Endodermal cell (in vitro differentiated cells): ENCODE results near the gene CCDC34. TPM values are rescaled to one million over a fixed set of nuclear protein-coding genes. Genes with fewer than 3 reads are reported as not detected.

Experiments used
- DNase-seq: peaks from one replicate; pipeline ENCODE4 v3.0.0-alpha.2; 2017
- H3K27ac ChIP-seq: 2 replicates; pipeline ENCODE4 v1.5.1; 2013; ENCODE audit warnings: mild to moderate bottlenecking, low read depth, low read length, moderate library complexity
- H3K27me3 ChIP-seq: 2 replicates; pipeline ENCODE4 v1.6.1; 2013; ENCODE audit warnings: mild to moderate bottlenecking, low read length, moderate library complexity; ENCODE audit not compliant: insufficient read depth, control insufficient read depth, poor library complexity, severe bottlenecking
- H3K36me3 ChIP-seq: 2 replicates; pipeline ENCODE4 v1.7.0; 2013; ENCODE audit warnings: mild to moderate bottlenecking, low read length, moderate library complexity; ENCODE audit not compliant: control insufficient read depth, insufficient read depth
- H3K4me1 ChIP-seq: one replicate; pipeline ENCODE4 v1.7.0; 2013; ENCODE audit warnings: low read length; ENCODE audit not compliant: control insufficient read depth, insufficient read depth
- H3K4me3 ChIP-seq: 2 replicates; pipeline ENCODE4 v1.5.1; 2013; ENCODE audit warnings: mild to moderate bottlenecking, low read length, moderate library complexity
- H3K9ac ChIP-seq: 2 replicates; pipeline ENCODE4 v1.6.1; 2013; ENCODE audit warnings: mild to moderate bottlenecking, low read length, moderate library complexity; ENCODE audit not compliant: poor library complexity, severe bottlenecking; ENCODE audit errors: extremely low read depth
- H3K9me3 ChIP-seq: 2 replicates; pipeline ENCODE4 v1.6.1; 2013; ENCODE audit warnings: mild to moderate bottlenecking, low read length, moderate library complexity; ENCODE audit not compliant: control insufficient read depth
- H3K27ac Mint-ChIP-seq: 2 replicates; pipeline ENCODE4 v1.8.0; 2020; ENCODE audit warnings: mixed read lengths
- H3K27me3 Mint-ChIP-seq: 2 replicates; pipeline ENCODE4 v1.8.0; 2021; ENCODE audit warnings: mild to moderate bottlenecking, mixed read lengths; ENCODE audit not compliant: insufficient read depth
- H3K36me3 Mint-ChIP-seq: 2 replicates; pipeline ENCODE4 v1.8.0; 2020; ENCODE audit warnings: low read depth, mixed read lengths
- H3K4me1 Mint-ChIP-seq: 2 replicates; pipeline ENCODE4 v1.8.0; 2020; ENCODE audit warnings: mixed read lengths
- H3K4me3 Mint-ChIP-seq: 2 replicates; pipeline ENCODE4 v1.8.0; 2020; ENCODE audit warnings: mild to moderate bottlenecking, moderate library complexity, mixed read lengths
- H3K9me3 Mint-ChIP-seq: 2 replicates; pipeline ENCODE4 v1.8.0; 2020; ENCODE audit warnings: mild to moderate bottlenecking, mixed read lengths
- CTCF ChIP-seq: fragments of 200-600 bp; sonication (generic); conservative IDR thresholded peaks from 2 replicates; pipeline ENCODE4 v1.5.0; 2021; ENCODE audit warnings: antibody characterized with exemption, mild to moderate bottlenecking
- WGBS, 2 experiments: methylation state at CpG; one replicate each; pipeline versions ENCODE4 v1.1.5 to v1.1.7; 2013; ENCODE audit warnings: missing lambda C conversion rate in 2 of 2, mixed read lengths in 1 of 2; ENCODE audit not compliant: insufficient coverage in 1 of 2, insufficient read length in 1 of 2; 5-methylcytosine and 5-hydroxymethylcytosine counted together
- total RNA-seq, 2 donors: library from RNA; stranded (reverse); fragmentation: NEBNext Ultra II Directional in 1 of 2; extraction: Animal tissue kit (Norgen Biotek cat#: 25700) in 1 of 2; gene quantifications; 2 replicates in 1 of 2; 3 replicates in 1 of 2; pipeline ENCODE4 v1.2.1, GENCODE V29; 2021

CCDC34 gene
- total RNA-seq, 2 donors from 2014 or later, result 26.2 to 38.1 TPM

GRCh38 chr11:27408246-27408800 is 45.3 kb upstream of the CCDC34 start:
- H3K27me3 ChIP-seq, result no peaks in the 10 kb centered on the region
- no peaks in the 10 kb centered on the region for H3K27me3 Mint-ChIP-seq
- no peak overlapping the region for H3K4me3 Mint-ChIP-seq
- H3K4me3 ChIP-seq, result no peak overlapping the region
- no peak overlapping the region for H3K27ac Mint-ChIP-seq
- H3K4me1 ChIP-seq, result no peaks in the 10 kb centered on the region
- peaks cover 68% of the 10 kb centered on the region for H3K36me3 ChIP-seq
- peaks cover 5% of the 10 kb centered on the region for H3K4me1 Mint-ChIP-seq
- H3K9ac ChIP-seq, result no peak overlapping the region
- H3K27ac ChIP-seq, result no peak overlapping the region
- no peak for DNase-seq
- no peaks in the 10 kb centered on the region for H3K9me3 Mint-ChIP-seq
- H3K36me3 Mint-ChIP-seq, result peaks cover 9% of the 10 kb centered on the region
- H3K9me3 ChIP-seq, result no peaks in the 10 kb centered on the region
- TF ChIP-seq CTCF, result no peak
- WGBS, 2 experiments, result 96% methylated on average over 2 of the region's 2 CpGs; no CpG with 5 or more reads in 1 of the 2 experiments

GRCh38 chr11:27406498-27407354 is 43.7 kb upstream of the CCDC34 start:
- no peak overlapping the region for H3K4me3 ChIP-seq
- peaks cover 74% of the 10 kb centered on the region for H3K36me3 ChIP-seq
- no peaks in the 10 kb centered on the region for H3K9me3 ChIP-seq
- no peak overlapping the region for H3K4me3 Mint-ChIP-seq
- no peak overlapping the region for H3K27ac Mint-ChIP-seq
- H3K36me3 Mint-ChIP-seq, result peaks cover 15% of the 10 kb centered on the region
- no peak for TF ChIP-seq CTCF
- H3K4me1 ChIP-seq, result peaks cover 4% of the 10 kb centered on the region
- no peaks in the 10 kb centered on the region for H3K27me3 ChIP-seq
- H3K27ac ChIP-seq, result no peak overlapping the region
- no peaks in the 10 kb centered on the region for H3K27me3 Mint-ChIP-seq
- no peaks in the 10 kb centered on the region for H3K9me3 Mint-ChIP-seq
- 93 to 100% methylated on average over 1 to 3 of the region's 3 CpGs for WGBS, 2 experiments
- H3K9ac ChIP-seq, result no peak overlapping the region
- no peak for DNase-seq
- H3K4me1 Mint-ChIP-seq, result peaks cover 9% of the 10 kb centered on the region

GRCh38 chr11:27405134-27405533 is 42.1 kb upstream of the CCDC34 start:
- H3K4me3 Mint-ChIP-seq, result no peak overlapping the region
- Histone ChIP-seq H3K4me1 (peaks cover 4% of the 10 kb centered on the region), H3K9ac (no peak overlapping the region), H3K27ac (no peak overlapping the region), H3K9me3 (no peaks in the 10 kb centered on the region), H3K27me3 (no peaks in the 10 kb centered on the region), H3K36me3 (peaks cover 75% of the 10 kb centered on the region), H3K4me3 (no peak overlapping the region)
- peaks cover 12% of the 10 kb centered on the region for H3K4me1 Mint-ChIP-seq
- DNase-seq, result no peak
- no peaks in the 10 kb centered on the region for H3K9me3 Mint-ChIP-seq
- peaks cover 14% of the 10 kb centered on the region for H3K36me3 Mint-ChIP-seq
- 94 to 100% methylated on average over 2 to 3 of the region's 3 CpGs for WGBS, 2 experiments
- no peak for TF ChIP-seq CTCF
- no peak overlapping the region for H3K27ac Mint-ChIP-seq
- H3K27me3 Mint-ChIP-seq, result no peaks in the 10 kb centered on the region
